Ureter (tissue), 1 donor: ENCODE results near the gene RNGTT. TPM values are rescaled to one million over a fixed set of nuclear protein-coding genes. Genes with fewer than 3 reads are reported as not detected.
"Not testable (repeated sequence)": the region's sequence is repeated elsewhere in the genome, so short reads cannot be mapped to it uniquely, and the experiment has no call there.

ENCODE experiments used
- DNase-seq: peaks from one replicate; pipeline ENCODE4 v3.0.0-alpha.2; 2020; ENCODE audit warnings: low spot score
- total RNA-seq: library from RNA; stranded (reverse); gene quantifications from one replicate; pipeline ENCODE4 v1.2.4, GENCODE V29; 2023
- donor health status: DM: yes; HTN: yes; CAD: no.

RNGTT gene
- total RNA-seq, 1 donor from 2014 or later = 14.9 TPM

- DNase-seq = no peak
These were observed 238.1 kb downstream of the RNGTT start for GRCh38 chr6:88725111-88725975.

- DNase-seq = no peak
These were observed 240.7 kb downstream of the RNGTT start for GRCh38 chr6:88722686-88723085.

- DNase-seq = not testable (repeated sequence)
These were observed 247.0 kb downstream of the RNGTT start for GRCh38 chr6:88716399-88716798.

- no peak for DNase-seq
These were observed 251.0 kb downstream of the RNGTT start for GRCh38 chr6:88712243-88712936.

GRCh38 chr6:88709819-88710246 is 253.6 kb downstream of the RNGTT start:
- no peak for DNase-seq

GRCh38 chr6:88708197-88708744 is 255.1 kb downstream of the RNGTT start:
- no peak for DNase-seq

DNA sequence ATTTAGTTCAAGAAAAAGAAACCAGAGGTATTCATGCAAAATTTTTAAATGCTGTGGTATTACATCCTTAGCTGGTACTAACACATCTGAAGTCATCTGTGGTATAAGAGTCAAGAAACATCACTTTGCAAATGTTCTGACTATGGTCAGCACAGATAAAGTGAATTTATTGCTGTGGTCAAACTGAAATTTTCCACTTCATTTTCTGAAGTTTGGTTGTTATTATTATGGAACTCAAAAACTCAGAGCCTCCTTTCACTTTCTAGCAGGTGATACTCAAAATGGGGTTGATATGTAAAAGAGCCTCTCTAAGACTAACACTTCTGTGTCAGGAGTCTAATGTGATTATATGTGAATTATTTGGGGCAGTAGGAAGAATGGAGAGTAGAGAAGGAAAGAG is 257.8 kb downstream of the RNGTT start:
- DNase-seq = no peak

DNA sequence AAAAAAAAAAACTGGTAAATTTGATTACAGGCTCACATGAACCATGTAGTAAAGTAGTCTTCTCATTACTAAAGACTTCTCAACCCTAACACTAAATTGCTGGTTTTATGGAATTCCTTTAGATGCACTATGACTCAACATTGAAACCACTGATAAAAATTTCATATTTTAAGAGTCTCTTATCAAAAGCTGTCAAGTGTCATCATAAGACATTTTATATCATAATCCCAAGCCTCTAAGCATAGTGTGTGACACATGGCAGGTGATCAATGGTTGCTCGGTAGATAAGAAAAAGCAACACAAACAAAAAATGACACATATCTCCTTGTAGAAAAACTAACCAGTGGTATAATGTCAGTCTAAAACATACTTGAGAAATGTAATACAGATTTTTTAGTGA is 258.4 kb downstream of the RNGTT start:
- DNase-seq = no peak

DNA sequence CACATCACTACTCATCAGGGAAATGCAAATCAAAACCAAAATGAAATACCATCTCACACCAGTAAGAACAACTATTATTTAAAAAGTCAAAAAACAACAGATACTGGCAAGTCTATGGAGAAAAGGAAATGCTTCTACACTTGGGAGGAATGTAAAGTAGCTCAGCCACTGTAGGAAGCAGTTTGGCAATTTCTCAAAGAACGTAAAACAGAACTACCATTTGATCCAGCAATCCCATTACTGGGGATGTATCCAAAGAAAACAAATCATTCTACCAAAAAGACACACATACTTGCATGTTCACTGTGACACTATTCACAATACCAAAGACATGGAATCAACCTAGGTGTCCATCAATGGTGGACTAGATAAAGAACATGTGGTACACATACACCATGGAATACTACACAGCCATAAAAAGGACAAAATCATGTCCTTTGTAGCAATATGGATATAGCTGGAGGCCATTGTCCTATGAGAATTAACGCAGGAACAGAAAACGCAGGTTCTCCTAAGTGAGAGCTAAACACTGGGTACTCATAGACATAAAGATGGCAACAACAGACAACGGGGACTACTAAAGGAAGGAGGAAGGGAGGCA is 260.4 kb downstream of the RNGTT start:
- no peak for DNase-seq

GRCh38 chr6:88698661-88699060 is 264.8 kb downstream of the RNGTT start:
- DNase-seq = no peak

- no peak for DNase-seq
These were observed 267.5 kb downstream of the RNGTT start for GRCh38 chr6:88695937-88696336.

- no peak for DNase-seq
These were observed 279.7 kb downstream of the RNGTT start for GRCh38 chr6:88683734-88684133.

DNA sequence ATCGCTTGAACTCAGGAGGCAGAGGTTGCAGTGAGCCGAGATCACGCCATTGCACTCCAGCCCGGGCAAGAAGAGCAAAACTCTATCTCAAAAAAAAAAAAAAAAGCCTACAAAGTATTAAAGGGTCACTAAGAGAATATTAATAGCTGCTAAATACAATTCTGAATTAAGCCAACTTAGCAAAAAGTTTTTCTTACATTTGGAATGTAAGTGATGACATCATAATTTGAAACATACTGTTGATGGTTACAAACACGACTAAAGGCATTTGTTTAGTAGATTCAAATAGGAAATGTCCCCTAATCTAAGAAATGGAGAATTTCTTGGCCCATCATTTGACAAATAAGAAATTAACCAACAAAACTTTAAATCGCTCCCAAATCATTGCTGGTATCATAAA is 282.8 kb downstream of the RNGTT start:
- DNase-seq = no peak

DNA sequence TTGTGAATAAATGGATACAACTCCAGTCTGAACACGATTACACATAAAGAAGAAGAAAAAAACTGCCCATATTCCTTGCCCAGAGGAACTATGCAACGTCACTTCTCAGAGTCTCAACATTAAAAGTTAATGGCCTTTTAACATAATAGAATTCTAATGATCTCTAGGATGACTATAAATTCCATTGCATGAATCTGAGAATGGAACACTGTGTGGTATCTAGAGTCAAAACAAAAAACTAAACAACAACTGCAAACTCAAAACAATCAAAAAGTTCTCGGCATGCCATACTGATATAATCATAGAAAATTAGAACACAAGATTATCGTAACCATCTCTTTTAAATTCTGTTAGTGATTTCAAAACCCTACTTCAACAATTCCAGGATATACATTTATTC is 283.6 kb downstream of the RNGTT start:
- no peak for DNase-seq

- DNase-seq = no peak
These were observed 286.1 kb downstream of the RNGTT start for GRCh38 chr6:88677356-88677755.

DNA sequence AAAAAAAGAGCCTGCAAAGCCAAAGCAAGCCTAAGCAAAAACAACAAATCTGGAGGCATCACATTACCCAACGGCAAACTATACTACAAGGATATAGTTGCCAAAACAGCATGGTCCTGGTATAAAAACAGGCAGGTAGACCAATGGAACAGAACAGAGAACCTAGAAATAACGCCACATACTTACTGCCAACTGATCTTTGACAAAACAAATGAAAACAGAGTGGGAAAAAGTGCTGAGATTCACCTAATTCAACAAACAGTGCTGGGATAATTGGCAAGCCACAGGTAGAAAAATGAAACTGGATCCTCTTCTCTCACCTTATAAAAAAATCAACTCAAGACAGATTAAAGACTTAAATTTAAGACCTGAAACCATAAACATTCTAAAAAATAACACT is 291.8 kb downstream of the RNGTT start:
- no peak for DNase-seq

DNA sequence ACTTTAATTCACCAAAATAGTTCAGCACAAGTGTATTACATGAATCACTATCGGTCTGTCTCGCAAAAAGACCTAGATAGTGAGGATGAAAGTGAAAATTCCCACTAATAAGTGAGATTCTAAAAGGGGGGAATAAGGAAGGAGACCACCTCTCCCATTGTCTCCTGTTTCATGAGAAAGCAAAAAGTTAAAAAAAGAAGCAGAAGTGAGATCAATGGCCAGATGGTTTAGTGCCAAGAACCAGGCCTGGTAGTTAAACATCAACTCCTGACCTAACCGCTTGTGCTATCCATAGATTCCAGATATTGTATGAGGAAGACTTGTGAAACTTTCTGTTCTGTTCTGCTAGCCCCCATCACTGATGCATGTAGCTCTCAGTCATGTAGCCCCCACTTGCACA is 293.0 kb downstream of the RNGTT start:
- DNase-seq = no peak

DNA sequence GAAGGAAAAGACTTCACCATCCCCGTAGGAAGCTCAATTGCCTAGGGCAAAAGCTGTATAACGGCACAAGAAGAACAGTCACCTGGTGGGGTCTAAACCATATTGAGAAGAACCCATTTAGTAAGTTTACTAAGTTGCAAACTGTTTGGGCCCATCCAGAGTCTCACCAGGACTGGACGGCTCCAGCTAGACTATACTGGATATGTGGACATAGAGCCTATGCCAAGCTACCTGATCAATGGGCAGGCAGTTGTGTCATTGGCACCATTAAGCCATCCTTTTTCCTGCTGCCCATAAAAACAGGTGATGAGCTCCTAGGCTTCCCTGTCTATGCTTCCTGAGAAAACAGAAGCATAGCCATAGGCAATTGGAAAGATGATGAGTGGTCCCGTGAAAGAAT is 293.9 kb downstream of the RNGTT start:
- no peak for DNase-seq

- no peak for DNase-seq
These were observed 296.5 kb downstream of the RNGTT start for GRCh38 chr6:88666901-88667300.

DNA sequence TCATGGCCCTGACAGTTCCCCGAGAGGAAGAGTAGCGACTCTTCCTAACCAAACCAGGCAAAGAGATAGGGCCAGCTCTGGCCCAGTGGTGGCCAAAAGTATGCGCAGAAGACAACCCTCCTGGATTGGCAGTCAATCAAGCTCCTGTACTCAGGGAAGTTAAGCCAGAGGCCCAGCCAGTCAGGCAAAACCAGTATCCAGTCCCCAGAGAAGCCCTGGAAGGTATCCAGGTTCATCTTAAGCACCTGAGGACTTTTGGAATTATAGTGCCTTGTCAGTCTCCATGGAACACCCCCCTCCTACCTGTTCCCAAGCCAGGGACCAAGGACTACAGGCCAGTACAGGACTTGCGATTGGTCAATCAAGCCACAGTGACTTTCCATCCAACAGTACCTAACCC is 298.3 kb downstream of the RNGTT start:
- DNase-seq = no peak

DNA sequence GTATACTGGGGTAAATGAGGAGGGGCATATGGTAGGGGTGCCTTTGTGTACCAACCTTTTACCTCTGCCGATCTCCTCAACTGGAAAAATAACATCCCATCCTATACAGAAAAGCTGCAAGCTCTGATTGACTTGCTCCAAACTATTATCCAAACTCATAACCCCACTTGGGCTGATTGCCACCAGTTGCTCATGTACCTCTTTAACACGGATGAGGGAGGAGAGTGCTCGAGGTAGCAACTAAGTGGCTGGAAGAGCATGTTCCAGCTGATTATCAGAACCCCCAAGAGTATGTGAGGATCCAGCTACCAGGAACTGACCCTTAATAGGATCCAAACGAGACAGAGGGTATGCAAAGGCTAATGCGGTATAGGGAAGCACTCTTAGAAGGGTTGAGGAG is 299.6 kb downstream of the RNGTT start:
- no peak for DNase-seq

- no peak for DNase-seq
These were observed 300.7 kb downstream of the RNGTT start for GRCh38 chr6:88662653-88663174.
